Measurements from ENCODE around the gene PRSS1. TPM values are rescaled to one million over a fixed set of nuclear protein-coding genes. Genes with fewer than 3 reads are reported as not detected.
"Not testable (repeated sequence)": the region's sequence is repeated elsewhere in the genome, so short reads cannot be mapped to it uniquely, and the experiment has no call there.

The PRSS1 gene
- total RNA-seq, 4 donors from 2014 or later = not detected

- DNase-seq = no peak
- H3K9me3 ChIP-seq = no peaks in the 10 kb centered on the region
- peak in 1 of 6 experiments; percentile 5 for TF ChIP-seq CTCF (IDR thresholded peaks at IDR 0.05)
- no peak for TF ChIP-seq POLR2A (IDR thresholded peaks at IDR 0.05)
- H3K4me1 ChIP-seq = no peaks in the 10 kb centered on the region
- H3K27ac ChIP-seq = no peak overlapping the region
- H3K36me3 ChIP-seq = no peaks in the 10 kb centered on the region
- 27 to 46% methylated on average over 2 of the region's 2 CpGs for WGBS, 2 donors
- intact Hi-C loops (cut with DNase I) = no loop called here
- H3K4me3 ChIP-seq = no peak overlapping the region
- H3K27me3 ChIP-seq = no peaks in the 10 kb centered on the region
Measured at GRCh38 chr7:142739923-142740492, 9.3 kb upstream of the PRSS1 start.

- WGBS, 2 donors = 69% methylated on average over 5 of the region's 5 CpGs
- no peak for DNase-seq
- TF ChIP-seq CTCF (IDR thresholded peaks at IDR 0.05) (no peak), POLR2A (IDR thresholded peaks at IDR 0.05) (no peak)
- Histone ChIP-seq H3K4me3 (no peak overlapping the region), H3K36me3 (no peaks in the 10 kb centered on the region), H3K4me1 (no peaks in the 10 kb centered on the region), H3K27ac (no peak overlapping the region), H3K9me3 (no peaks in the 10 kb centered on the region), H3K27me3 (no peaks in the 10 kb centered on the region)
- intact Hi-C loops (cut with DNase I) = no loop called here
Measured at GRCh38 chr7:142740786-142741185, 8.5 kb upstream of the PRSS1 start.

GRCh38 chr7:142741932-142742331, 7.3 kb upstream of the PRSS1 start:
- H3K36me3 ChIP-seq; H3K27me3 ChIP-seq; H3K4me3 ChIP-seq; H3K27ac ChIP-seq; intact Hi-C loops (cut with DNase I); H3K9me3 ChIP-seq; H3K4me1 ChIP-seq; DNase-seq: not testable (repeated sequence)

GRCh38 chr7:142745091-142745635, 4.1 kb upstream of the PRSS1 start:
- Histone ChIP-seq H3K4me3 (no peak overlapping the region), H3K4me1 (no peaks in the 10 kb centered on the region), H3K27ac (no peak overlapping the region), H3K9me3 (no peaks in the 10 kb centered on the region), H3K27me3 (no peaks in the 10 kb centered on the region), H3K36me3 (no peaks in the 10 kb centered on the region)
- intact Hi-C loops (cut with DNase I) = no loop called here
- WGBS, 2 donors = 50 to 73% methylated on average over 1 of the region's 1 CpG
- TF ChIP-seq CTCF (IDR thresholded peaks at IDR 0.05) = no peak
- TF ChIP-seq POLR2A (IDR thresholded peaks at IDR 0.05) = no peak
- DNase-seq = no peak

- TF ChIP-seq CTCF (IDR thresholded peaks at IDR 0.05) (no peak), POLR2A (IDR thresholded peaks at IDR 0.05) (no peak)
- intact Hi-C loops (cut with DNase I) = no loop called here
- Histone ChIP-seq H3K9me3 (no peaks in the 10 kb centered on the region), H3K27ac (no peak overlapping the region), H3K4me3 (no peak overlapping the region), H3K36me3 (no peaks in the 10 kb centered on the region), H3K27me3 (no peaks in the 10 kb centered on the region), H3K4me1 (no peaks in the 10 kb centered on the region)
- 71 to 73% methylated on average over 3 to 4 of the region's 4 CpGs for WGBS, 2 donors
- no peak for DNase-seq
Measured at GRCh38 chr7:142745745-142746144, 3.5 kb upstream of the PRSS1 start.

- H3K27me3 ChIP-seq = no peaks in the 10 kb centered on the region
- DNase-seq = no peak
- no peak overlapping the region for H3K4me3 ChIP-seq
- no peaks in the 10 kb centered on the region for H3K36me3 ChIP-seq
- intact Hi-C loops (cut with DNase I) = no loop called here
- H3K27ac ChIP-seq = no peak overlapping the region
- H3K4me1 ChIP-seq = no peaks in the 10 kb centered on the region
- no peak for TF ChIP-seq POLR2A (IDR thresholded peaks at IDR 0.05)
- TF ChIP-seq CTCF (IDR thresholded peaks at IDR 0.05) = no peak
- H3K9me3 ChIP-seq = no peaks in the 10 kb centered on the region
- WGBS, 2 donors = 65 to 75% methylated on average over 3 of the region's 3 CpGs
Measured at GRCh38 chr7:142746264-142746663, 3.0 kb upstream of the PRSS1 start.

GRCh38 chr7:142748410-142748809, 862 bp upstream of the PRSS1 start:
- H3K4me3 ChIP-seq; H3K27ac ChIP-seq; H3K27me3 ChIP-seq; DNase-seq; H3K9me3 ChIP-seq; intact Hi-C loops (cut with DNase I); H3K4me1 ChIP-seq; H3K36me3 ChIP-seq: not testable (repeated sequence)
- 84 to 86% methylated on average over 2 of the region's 2 CpGs for WGBS, 2 donors

All from esophagus squamous epithelium (tissue), 5 donors.